ENCODE data around the gene LZTS3. TPM values are rescaled to one million over a fixed set of nuclear protein-coding genes. Genes with fewer than 3 reads are reported as not detected.

The LZTS3 gene
- polyA plus RNA-seq, 3 donors from 2014 or later = not detected

- peaks cover 0 to 3% of the 10 kb centered on the region in 2 donors for H3K4me1 Mint-ChIP-seq
- peaks cover 0 to 5% (median 0%) of the 10 kb centered on the region in 3 donors for H3K36me3 Mint-ChIP-seq
- H3K9me3 Mint-ChIP-seq = no peaks in the 10 kb centered on the region
- peaks cover 12 to 19% (median 16%) of the 10 kb centered on the region in 3 donors for H3K27me3 Mint-ChIP-seq (ENCODE audit: low read depth in 3 of 3)
- no peak overlapping the region for H3K4me3 Mint-ChIP-seq
- DNase-seq = no peak
- no peak overlapping the region for H3K27ac Mint-ChIP-seq
Measured at GRCh38 chr20:3168079-3168828, 5.1 kb downstream of the LZTS3 start.

GRCh38 chr20:3167738-3168078 lies 5.6 kb downstream of the LZTS3 start:
- Mint-ChIP-seq H3K4me3 (no peak overlapping the region), H3K27me3 (ENCODE audit: low read depth in 3 of 3) (peaks cover 12 to 17% (median 16%) of the 10 kb centered on the region in 3 donors), H3K9me3 (no peaks in the 10 kb centered on the region), H3K36me3 (peaks cover 0 to 5% (median 0%) of the 10 kb centered on the region in 3 donors), H3K4me1 (peaks cover 0 to 3% of the 10 kb centered on the region in 2 donors), H3K27ac (no peak overlapping the region)
- DNase-seq = no peak

GRCh38 chr20:3166913-3167342 lies 6.4 kb downstream of the LZTS3 start:
- no peak overlapping the region for H3K27ac Mint-ChIP-seq
- no peaks in the 10 kb centered on the region for H3K9me3 Mint-ChIP-seq
- no peaks in the 10 kb centered on the region for H3K4me1 Mint-ChIP-seq
- H3K27me3 Mint-ChIP-seq (ENCODE audit: low read depth in 3 of 3) = peaks cover 9 to 10% (median 9%) of the 10 kb centered on the region in 3 donors
- peaks cover 0 to 5% (median 0%) of the 10 kb centered on the region in 3 donors for H3K36me3 Mint-ChIP-seq
- H3K4me3 Mint-ChIP-seq = no peak overlapping the region
- DNase-seq = no peak

GRCh38 chr20:3166338-3166912 lies 6.9 kb downstream of the LZTS3 start:
- H3K27me3 Mint-ChIP-seq (ENCODE audit: low read depth in 3 of 3) = peaks cover 6 to 8% (median 7%) of the 10 kb centered on the region in 3 donors
- H3K9me3 Mint-ChIP-seq = no peaks in the 10 kb centered on the region
- H3K27ac Mint-ChIP-seq = no peak overlapping the region
- H3K4me1 Mint-ChIP-seq = no peaks in the 10 kb centered on the region
- peaks cover 0 to 5% (median 0%) of the 10 kb centered on the region in 3 donors for H3K36me3 Mint-ChIP-seq
- no peak overlapping the region for H3K4me3 Mint-ChIP-seq
- DNase-seq = no peak

- Mint-ChIP-seq H3K9me3 (no peaks in the 10 kb centered on the region), H3K36me3 (peaks cover 0 to 5% (median 0%) of the 10 kb centered on the region in 3 donors), H3K27me3 (ENCODE audit: low read depth in 3 of 3) (peaks cover 7 to 10% (median 8%) of the 10 kb centered on the region in 3 donors), H3K4me3 (no peak overlapping the region), H3K27ac (no peak overlapping the region), H3K4me1 (no peaks in the 10 kb centered on the region)
- DNase-seq = no peak
Measured at GRCh38 chr20:3165473-3166337, 7.6 kb downstream of the LZTS3 start.

GRCh38 chr20:3164763-3165410 lies 8.5 kb downstream of the LZTS3 start:
- H3K27me3 Mint-ChIP-seq (ENCODE audit: low read depth in 3 of 3) = peaks cover 8 to 12% (median 9%) of the 10 kb centered on the region in 3 donors
- H3K4me3 Mint-ChIP-seq = no peak overlapping the region
- H3K27ac Mint-ChIP-seq = no peak overlapping the region
- DNase-seq = no peak
- H3K36me3 Mint-ChIP-seq = peaks cover 0 to 5% (median 0%) of the 10 kb centered on the region in 3 donors
- H3K9me3 Mint-ChIP-seq = no peaks in the 10 kb centered on the region
- peaks cover 2% of the 10 kb centered on the region in 2 donors for H3K4me1 Mint-ChIP-seq

- Mint-ChIP-seq H3K27ac (no peak overlapping the region), H3K27me3 (ENCODE audit: low read depth in 3 of 3) (peaks cover 10 to 17% (median 13%) of the 10 kb centered on the region in 3 donors), H3K4me3 (no peak overlapping the region), H3K4me1 (peaks cover 6 to 9% of the 10 kb centered on the region in 2 donors), H3K36me3 (peaks cover 0 to 3% (median 0%) of the 10 kb centered on the region in 3 donors), H3K9me3 (no peaks in the 10 kb centered on the region)
- no peak for DNase-seq
Measured at GRCh38 chr20:3164043-3164762, 9.1 kb downstream of the LZTS3 start.

GRCh38 chr20:3163099-3164042 lies 10.0 kb downstream of the LZTS3 start:
- no peaks in the 10 kb centered on the region for H3K9me3 Mint-ChIP-seq
- DNase-seq = no peak
- peaks cover 11 to 21% (median 12%) of the 10 kb centered on the region in 3 donors for H3K27me3 Mint-ChIP-seq (ENCODE audit: low read depth in 3 of 3)
- H3K36me3 Mint-ChIP-seq = no peaks in the 10 kb centered on the region
- H3K4me1 Mint-ChIP-seq = peaks cover 15 to 17% of the 10 kb centered on the region in 2 donors
- no peak overlapping the region for H3K4me3 Mint-ChIP-seq
- H3K27ac Mint-ChIP-seq = peak overlapping the region in 1 of 6 donors; percentile 51

GRCh38 chr20:3162080-3162611 lies 11.2 kb downstream of the LZTS3 start:
- Mint-ChIP-seq H3K4me1 (peaks cover 26 to 29% of the 10 kb centered on the region in 2 donors), H3K27ac (no peak overlapping the region), H3K27me3 (ENCODE audit: low read depth in 3 of 3) (peaks cover 11 to 20% (median 11%) of the 10 kb centered on the region in 3 donors), H3K9me3 (no peaks in the 10 kb centered on the region), H3K36me3 (no peaks in the 10 kb centered on the region), H3K4me3 (peak overlapping the region in 1 of 5 donors; percentile 22)
- no peak for DNase-seq

GRCh38 chr20:3161316-3162079 lies 11.9 kb downstream of the LZTS3 start:
- peaks cover 11 to 19% (median 11%) of the 10 kb centered on the region in 3 donors for H3K27me3 Mint-ChIP-seq (ENCODE audit: low read depth in 3 of 3)
- peaks cover 33 to 36% of the 10 kb centered on the region in 2 donors for H3K4me1 Mint-ChIP-seq
- no peaks in the 10 kb centered on the region for H3K36me3 Mint-ChIP-seq
- H3K27ac Mint-ChIP-seq = peak overlapping the region in 4 of 6 donors; percentile 3 to 64 (median 24)
- H3K9me3 Mint-ChIP-seq = no peaks in the 10 kb centered on the region
- DNase-seq = no peak
- H3K4me3 Mint-ChIP-seq = peak overlapping the region; percentile 32 to 68 (median 52)

GRCh38 chr20:3160418-3160817 lies 12.9 kb downstream of the LZTS3 start:
- peaks cover 7 to 16% (median 11%) of the 10 kb centered on the region in 3 donors for H3K27me3 Mint-ChIP-seq (ENCODE audit: low read depth in 3 of 3)
- peak overlapping the region in 3 of 6 donors; percentile 3 to 40 (median 7) for H3K27ac Mint-ChIP-seq
- H3K4me3 Mint-ChIP-seq = peak overlapping the region; percentile 32 to 68 (median 39)
- no peaks in the 10 kb centered on the region for H3K9me3 Mint-ChIP-seq
- H3K36me3 Mint-ChIP-seq = no peaks in the 10 kb centered on the region
- DNase-seq = no peak
- H3K4me1 Mint-ChIP-seq = peaks cover 42 to 47% of the 10 kb centered on the region in 2 donors
